Kidney (tissue), 14 donors: ENCODE results near the gene MNAT1. TPM values are rescaled to one million over a fixed set of nuclear protein-coding genes. Genes with fewer than 3 reads are reported as not detected.
A peak's percentile ranks its signal among the peaks of the same experiment; 100 is the strongest.

Experiments used
- DNase-seq, 5 donors: peaks; one replicate each; pipeline ENCODE4 v3.0.0-alpha.2; 2013 to 2020
- FAIRE-seq: peaks from 2 replicates; lab custom pipeline; 2012; peaks lifted over from hg19 to GRCh38; lab: Jason Lieb, UNC
- H3K27ac ChIP-seq, 2 donors: one replicate each; pipeline ENCODE4 v1.7.0; 2013; ENCODE audit warnings: low read depth in 2 of 2, low read length in 2 of 2, inconsistent platforms in 1 of 2
- H3K27me3 ChIP-seq: one replicate; pipeline ENCODE4 v1.7.1; 2013; ENCODE audit warnings: low read length, inconsistent platforms; ENCODE audit not compliant: control insufficient read depth, insufficient read depth
- H3K36me3 ChIP-seq, 3 donors: one replicate each; pipeline versions ENCODE4 v1.7.0 to v1.7.1; 2013; ENCODE audit warnings: low read length in 3 of 3, control low read depth in 1 of 3, inconsistent platforms in 1 of 3; ENCODE audit not compliant: insufficient read depth in 3 of 3, control insufficient read depth in 2 of 3
- H3K4me1 ChIP-seq, 3 donors: one replicate each; pipeline versions ENCODE4 v1.7.0 to v1.7.1; 2013; ENCODE audit warnings: low read length in 3 of 3, inconsistent platforms in 1 of 3, low read depth in 1 of 3; ENCODE audit not compliant: control insufficient read depth in 2 of 3, insufficient read depth in 2 of 3
- H3K4me3 ChIP-seq, 3 donors: one replicate each; pipeline versions ENCODE4 v1.7.0 to v1.8.1; 2013; ENCODE audit warnings: low read length in 3 of 3, control low read depth in 1 of 3, inconsistent platforms in 1 of 3
- H3K9ac ChIP-seq, 3 donors: one replicate each; pipeline versions ENCODE4 v1.7.0 to v1.7.1; 2013; ENCODE audit warnings: low read length in 3 of 3, control low read depth in 1 of 3, inconsistent platforms in 1 of 3
- H3K9me3 ChIP-seq, 3 donors: one replicate each; pipeline versions ENCODE4 v1.7.0 to v1.7.1; 2013; ENCODE audit warnings: low read length in 3 of 3, control low read depth in 1 of 3, inconsistent platforms in 1 of 3; ENCODE audit not compliant: control insufficient read depth in 2 of 3, insufficient read depth in 1 of 3
- intact Hi-C: fragments of 100-400 bp; cut with DNase I; formaldehyde crosslinking; loops from one replicate; pipeline ENCODE4 v1.11.1; 2022
- polyA plus RNA-seq: library from polyadenylated mRNA; stranded (reverse); fragments of 350-450 nt; fragmentation: Illumina TruSeq; extraction: RNeasy Lipid Tissue Mini Kit (QIAGEN cat#74804); gene quantifications from one replicate; pipeline ENCODE4 v1.2.3, GENCODE V29; 2014; ENCODE audit warnings: low read depth, low replicate concordance; ENCODE audit not compliant: insufficient read depth
- total RNA-seq: library from RNA; stranded (reverse); fragmentation: NEBNext Ultra II Directional; extraction: Animal tissue kit (Norgen Biotek cat#: 25700); gene quantifications from one replicate; pipeline ENCODE4 v1.2.1, GENCODE V29; 2021
- TF ChIP-seq, protein P1 (sequence below): IDR thresholded peaks from 3 replicates; pipeline ENCODE4 v1.5.1; 2012; ENCODE audit warnings: mild to moderate bottlenecking, moderate library complexity, borderline replicate concordance; ENCODE audit not compliant: insufficient read depth; ENCODE audit errors: extremely low read depth
- donor health status: control.
- donor health status: control.
- donor health status: control.
- donor health status: control.
- donor health status: control.
- donor health status: DM: yes; HTN: yes; CAD: no.
- donor health status: Normal renal cell carcinoma (clear cell type).

MNAT1 gene
- total and polyA plus RNA-seq, 2 donors from 2014 or later = 29.6 to 41.6 TPM

DNA sequence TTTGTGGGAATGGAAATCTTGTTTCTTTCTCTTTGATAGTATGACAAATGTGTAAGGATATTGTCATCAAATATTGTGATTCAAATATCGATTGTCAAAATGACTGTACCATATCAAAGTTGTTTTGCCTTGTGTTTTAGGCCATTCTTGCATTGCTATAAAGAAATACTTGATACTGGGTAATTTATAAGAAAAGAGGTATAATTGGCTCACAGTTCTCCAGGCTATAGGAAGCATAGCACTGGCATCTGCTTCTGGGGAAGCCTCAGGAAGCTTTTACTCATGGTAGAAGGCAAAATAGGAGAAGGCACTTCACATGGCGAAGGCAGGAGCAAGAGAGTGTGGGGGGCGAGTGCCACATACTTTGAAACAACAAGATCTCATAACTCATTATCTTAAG, 238.5 kb downstream of the MNAT1 start:
- Histone ChIP-seq H3K9ac (no peak overlapping the region), H3K27ac (no peak overlapping the region), H3K9me3 (no peaks in the 10 kb centered on the region), H3K4me1 (peaks cover 0 to 3% (median 0%) of the 10 kb centered on the region in 3 donors), H3K36me3 (peaks cover 0 to 5% (median 3%) of the 10 kb centered on the region in 3 donors), H3K27me3 (no peaks in the 10 kb centered on the region), H3K4me3 (no peak overlapping the region)
- FAIRE-seq (no peak), DNase-seq (no peak)
- TF ChIP-seq, protein P1, sequence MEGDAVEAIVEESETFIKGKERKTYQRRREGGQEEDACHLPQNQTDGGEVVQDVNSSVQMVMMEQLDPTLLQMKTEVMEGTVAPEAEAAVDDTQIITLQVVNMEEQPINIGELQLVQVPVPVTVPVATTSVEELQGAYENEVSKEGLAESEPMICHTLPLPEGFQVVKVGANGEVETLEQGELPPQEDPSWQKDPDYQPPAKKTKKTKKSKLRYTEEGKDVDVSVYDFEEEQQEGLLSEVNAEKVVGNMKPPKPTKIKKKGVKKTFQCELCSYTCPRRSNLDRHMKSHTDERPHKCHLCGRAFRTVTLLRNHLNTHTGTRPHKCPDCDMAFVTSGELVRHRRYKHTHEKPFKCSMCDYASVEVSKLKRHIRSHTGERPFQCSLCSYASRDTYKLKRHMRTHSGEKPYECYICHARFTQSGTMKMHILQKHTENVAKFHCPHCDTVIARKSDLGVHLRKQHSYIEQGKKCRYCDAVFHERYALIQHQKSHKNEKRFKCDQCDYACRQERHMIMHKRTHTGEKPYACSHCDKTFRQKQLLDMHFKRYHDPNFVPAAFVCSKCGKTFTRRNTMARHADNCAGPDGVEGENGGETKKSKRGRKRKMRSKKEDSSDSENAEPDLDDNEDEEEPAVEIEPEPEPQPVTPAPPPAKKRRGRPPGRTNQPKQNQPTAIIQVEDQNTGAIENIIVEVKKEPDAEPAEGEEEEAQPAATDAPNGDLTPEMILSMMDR = no peak
- intact Hi-C loops = no loop called here

DNA sequence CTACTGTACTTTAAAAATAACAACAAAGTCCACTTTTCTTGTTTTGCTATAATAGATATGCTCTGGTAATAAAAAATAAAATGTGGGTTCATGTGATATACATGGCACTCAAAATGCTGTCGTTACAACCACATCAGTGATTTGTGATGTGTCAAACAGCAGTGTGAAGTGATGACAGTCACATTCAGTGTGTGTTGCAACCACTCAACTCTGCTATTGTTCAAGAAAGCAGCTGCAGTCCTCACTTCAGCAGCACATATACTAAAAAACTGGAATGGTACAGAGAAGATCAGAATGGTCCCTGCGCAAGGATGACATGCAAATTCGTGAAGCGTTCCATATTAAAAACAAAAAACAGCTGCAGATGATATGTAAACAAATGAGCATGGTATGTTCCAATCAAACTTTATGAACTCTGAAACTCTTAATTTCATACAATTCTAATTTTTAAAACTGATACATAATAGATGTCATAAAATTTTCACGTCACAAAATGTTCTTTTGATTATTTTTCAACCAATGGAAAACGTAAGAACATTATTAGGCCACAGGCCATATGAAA, 239.6 kb downstream of the MNAT1 start:
- TF ChIP-seq, protein P1 = no peak
- Histone ChIP-seq H3K4me3 (no peak overlapping the region), H3K36me3 (peaks cover 0 to 5% (median 3%) of the 10 kb centered on the region in 3 donors), H3K9me3 (no peaks in the 10 kb centered on the region), H3K4me1 (peaks cover 0 to 3% (median 0%) of the 10 kb centered on the region in 3 donors), H3K27ac (no peak overlapping the region), H3K27me3 (no peaks in the 10 kb centered on the region), H3K9ac (no peak overlapping the region)
- DNase-seq (no peak), FAIRE-seq (no peak)
- intact Hi-C loops = no loop called here

DNA sequence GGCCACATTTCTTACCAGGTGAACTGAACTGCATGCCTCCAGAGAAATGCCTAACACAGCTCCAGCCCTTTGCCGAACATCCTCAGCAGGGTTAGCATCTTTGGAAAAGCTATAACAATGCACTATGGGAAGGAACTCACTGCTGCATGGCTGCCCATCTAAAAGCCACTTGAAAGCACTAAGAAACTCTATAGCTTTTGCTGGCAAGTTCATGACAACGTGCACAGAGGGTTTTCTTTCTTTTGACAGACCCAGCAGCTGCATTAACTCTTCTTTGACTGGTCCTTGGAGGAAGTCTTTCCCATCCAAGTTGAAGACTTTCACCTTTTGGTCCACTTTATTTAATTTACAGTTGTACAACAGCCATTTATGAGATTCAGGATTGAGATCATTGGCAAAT, 241.0 kb downstream of the MNAT1 start:
- Histone ChIP-seq H3K9ac (no peak overlapping the region), H3K4me3 (no peak overlapping the region), H3K36me3 (peaks cover 0 to 5% (median 3%) of the 10 kb centered on the region in 3 donors), H3K27ac (no peak overlapping the region), H3K9me3 (no peaks in the 10 kb centered on the region), H3K27me3 (no peaks in the 10 kb centered on the region), H3K4me1 (peaks cover 4 to 8% (median 5%) of the 10 kb centered on the region in 3 donors)
- DNase-seq (peak in 1 of 5 donors; percentile 32), FAIRE-seq (no peak)
- intact Hi-C loops = no loop called here
- TF ChIP-seq, protein P1 = no peak
